Endothelial cell of umbilical vein (primary cell): ENCODE measurements around the gene CEBPZOS. TPM values are rescaled to one million over a fixed set of nuclear protein-coding genes. Genes with fewer than 3 reads are reported as not detected.
A peak's percentile ranks its signal among the peaks of the same experiment; 100 is the strongest.

Source experiments
- BruUV-seq: library from RNA; stranded (reverse); fragments of 400-500 nt; replicated peaks from 2 replicates; lab custom pipeline; 2021; lab: Mats Ljungman, UMichigan
- CTCF ChIA-PET: fragments of 300-600, 350-600 bp; sonication (Branson Sonifier 250); formaldehyde crosslinking; loops from one replicate; lab custom pipeline; 2021; ENCODE audit warnings: antibody characterized with exemption, inconsistent platforms; lab: Charles Lee
- POLR2A ChIA-PET: fragments of 300-600, 350-600 bp; sonication (Branson Sonifier 250); formaldehyde crosslinking; loops from one replicate; lab custom pipeline; 2021; ENCODE audit warnings: antibody characterized with exemption, inconsistent platforms; lab: Charles Lee
- DNase-seq: peaks from one replicate; pipeline ENCODE4 v3.0.0-alpha.2; 2011; ENCODE audit warnings: low read depth, low spot score
- FAIRE-seq: peaks from 2 replicates; lab custom pipeline; 2011; peaks lifted over from hg19 to GRCh38; lab: Jason Lieb, UNC
- H2AFZ ChIP-seq: 2 replicates; pipeline ENCODE4 v1.6.0; 2012; ENCODE audit warnings: low read depth, low read length, control low read depth, inconsistent platforms
- H3K27ac ChIP-seq: 2 replicates; pipeline ENCODE4 v1.5.1; 2011; ENCODE audit warnings: low read depth, mild to moderate bottlenecking, control low read depth, low read length, moderate library complexity; ENCODE audit not compliant: insufficient read depth
- H3K27me3 ChIP-seq, 2 experiments: 2 replicates each; pipeline versions ENCODE4 v1.6.0 to v1.6.1; 2011; ENCODE audit warnings: low read length in 2 of 2, mixed read lengths in 1 of 2; ENCODE audit not compliant: control insufficient read depth in 2 of 2, insufficient read depth in 2 of 2
- H3K36me3 ChIP-seq, 2 experiments: 2 replicates in 1 of 2; 3 replicates in 1 of 2; pipeline ENCODE4 v1.5.1; 2011; ENCODE audit warnings: low read length in 2 of 2, mild to moderate bottlenecking in 1 of 2, moderate library complexity in 1 of 2; ENCODE audit not compliant: control insufficient read depth in 2 of 2, insufficient read depth in 2 of 2; ENCODE audit errors: extremely low read depth in 1 of 2
- H3K4me1 ChIP-seq: 3 replicates; pipeline ENCODE4 v1.5.1; 2011; ENCODE audit warnings: mild to moderate bottlenecking, low read length; ENCODE audit not compliant: control insufficient read depth, insufficient read depth; ENCODE audit errors: extremely low read depth
- H3K4me2 ChIP-seq: 2 replicates; pipeline ENCODE4 v1.6.1; 2011; ENCODE audit warnings: low read length, control low read depth, mixed read lengths; ENCODE audit not compliant: insufficient read depth
- H3K4me3 ChIP-seq, 3 experiments: fragments of 200-600 bp in 1 of 3; sonication (generic), shearing (Covaris generic) in 1 of 3; replicated peaks in 1 of 3; 2 replicates each; pipeline ENCODE4 v1.5.1; 2011 to 2016; ENCODE audit warnings: control low read depth in 3 of 3, low read length in 3 of 3, mild to moderate bottlenecking in 2 of 3, inconsistent platforms in 1 of 3, low read depth in 1 of 3, moderate library complexity in 1 of 3; ENCODE audit not compliant: insufficient read depth in 1 of 3
- H3K79me2 ChIP-seq: 2 replicates; pipeline ENCODE4 v1.6.0; 2012; ENCODE audit warnings: low read length, inconsistent platforms; ENCODE audit not compliant: control insufficient read depth, insufficient read depth
- H3K9ac ChIP-seq: replicated peaks from 2 replicates; pipeline ENCODE3; 2011; ENCODE audit warnings: low read length, control low read depth; ENCODE audit not compliant: insufficient read depth; ENCODE audit errors: extremely low read depth
- H3K9me1 ChIP-seq: replicated peaks from 3 replicates; pipeline ENCODE4 v1.6.0; 2011; ENCODE audit warnings: mild to moderate bottlenecking, low read length; ENCODE audit not compliant: control insufficient read depth, insufficient read depth; ENCODE audit errors: extremely low read depth
- H3K9me3 ChIP-seq: replicated peaks from 2 replicates; pipeline ENCODE4 v1.5.1; 2012; ENCODE audit warnings: low read length, inconsistent platforms; ENCODE audit not compliant: control insufficient read depth, insufficient read depth
- H4K20me1 ChIP-seq: replicated peaks from 2 replicates; pipeline ENCODE3; 2011; ENCODE audit warnings: mild to moderate bottlenecking, low read length; ENCODE audit not compliant: control insufficient read depth, insufficient read depth; ENCODE audit errors: extremely low read depth
- CTCF ChIP-seq, 2 donors: IDR thresholded peaks; 1 replicate in 1 of 2; 2 replicates in 1 of 2; pipeline ENCODE4 v1.5.1; 2011; ENCODE audit warnings: low read length in 2 of 2, mild to moderate bottlenecking in 2 of 2, moderate library complexity in 2 of 2, control low read depth in 1 of 2, inconsistent platforms in 1 of 2, low read depth in 1 of 2; ENCODE audit not compliant: insufficient read depth in 1 of 2; ENCODE audit errors: extremely low read depth in 1 of 2
- FOS ChIP-seq: IDR thresholded peaks from 2 replicates; pipeline ENCODE4 v1.6.1; 2011; ENCODE audit warnings: mild to moderate bottlenecking, low read length, moderate library complexity, borderline replicate concordance; ENCODE audit not compliant: insufficient read depth
- GATA2 ChIP-seq: IDR thresholded peaks from 2 replicates; pipeline ENCODE4 v1.7.0; 2011; ENCODE audit warnings: low read depth, mild to moderate bottlenecking, moderate library complexity, mixed read lengths, low read length; ENCODE audit not compliant: insufficient read length, insufficient read depth
- MAX ChIP-seq: IDR thresholded peaks from 2 replicates; pipeline ENCODE4 v1.6.1; 2011; ENCODE audit not compliant: insufficient read depth, insufficient read length
- dilution Hi-C: fragments of 300-500 bp; cut with MboI; formaldehyde crosslinking; loops from one replicate; pipeline ENCODE4 v1.15.0; 2019; ENCODE audit warnings: low sequenced_read_pairs; ENCODE audit not compliant: extremely low pct_ligation_motif_present
- intact Hi-C: fragments of 100-400 bp; cut with micrococcal nuclease; formaldehyde crosslinking; loops from one replicate; pipeline ENCODE4 v1.10.0; 2022
- polyA plus RNA-seq, 4 experiments: library from polyadenylated mRNA; depleted of rRNA in 3 of 4; stranded (reverse) in 3 of 4; unstranded in 1 of 4; fragments of >200 nt; gene quantifications; 2 replicates each; pipeline versions ENCODE4 v1.2.1 to v1.2.3, GENCODE V29; 2011 to 2012; ENCODE audit warnings: missing spikeins in 1 of 4
- total RNA-seq: library from RNA; stranded (reverse); gene quantifications from 2 replicates; pipeline ENCODE4 v1.2.3, GENCODE V29; 2021

Gene CEBPZOS
- total and polyA plus RNA-seq, 2 donors (not counting 3 experiments of a cell fraction or from before 2014, with no cell fraction given), result 29.1 to 36.3 TPM

- dilution Hi-C loops (no loop called here), intact Hi-C loops (loop anchor here (1.0 to 2.0 kb wide), 4 partner anchors 63 to 723 kb away; partner anchors contain the start of genes CEBPZ and NDUFAF7)
- ChIA-PET CTCF (interaction anchor here (0.7 to 2.9 kb wide), 13 partner anchors 11 to 1106 kb away, joined by 3 to 14 read pairs (median 4); partner anchors contain the start of genes CEBPZOS and EIF2AK2), POLR2A (no interaction called here)
- Histone ChIP-seq H3K4me3 (no peak overlapping the region), H3K9ac (no peak overlapping the region), H3K4me1 (no peaks in the 10 kb centered on the region), H3K27ac (no peak overlapping the region), H3K9me3 (no peaks in the 10 kb centered on the region), H3K4me2 (no peak overlapping the region), H4K20me1 (no peaks in the 10 kb centered on the region), H3K36me3 (no peaks in the 10 kb centered on the region), H3K79me2 (no peaks in the 10 kb centered on the region), H3K27me3 (no peaks in the 10 kb centered on the region), H3K9me1 (no peaks in the 10 kb centered on the region), H2AFZ (peak overlapping the region; percentile 46)
- DNase-seq (peak; percentile 56), FAIRE-seq (peak; percentile 78)
- TF ChIP-seq GATA2 (no peak), FOS (no peak), MAX (no peak), CTCF (IDR thresholded peaks at IDR 0.05; ENCODE audit: extremely low read depth in 1 of 2, insufficient read depth in 1 of 2, low read depth in 1 of 2, low read length in 2 of 2) (peak; percentile 57 to 64)
- no TSS peak for BruUV-seq
These were observed 27.9 kb upstream of the CEBPZOS start for GRCh38 chr2:37168217-37168981.
